H9 (cell line): ENCODE results near the gene CDC5L. TPM values are rescaled to one million over a fixed set of nuclear protein-coding genes. Genes with fewer than 3 reads are reported as not detected.
A peak's percentile ranks its signal among the peaks of the same experiment; 100 is the strongest.

ENCODE experiments used
- DNase-seq: peaks from one replicate; pipeline ENCODE4 v3.0.0-alpha.2; 2017
- H2AFZ ChIP-seq: one replicate; pipeline ENCODE4 v1.6.1; 2013; ENCODE audit warnings: mild to moderate bottlenecking, low read length, control low read depth, moderate library complexity
- H2AK5ac ChIP-seq: 2 replicates; pipeline ENCODE4 v1.6.1; 2013; ENCODE audit warnings: low read length, control low read depth, mixed read lengths; ENCODE audit not compliant: insufficient read length
- H2BK120ac ChIP-seq: one replicate; pipeline ENCODE4 v1.6.1; 2013; ENCODE audit warnings: low read depth, mild to moderate bottlenecking, low read length, control low read depth, inconsistent platforms; ENCODE audit not compliant: poor library complexity, severe bottlenecking
- H2BK12ac ChIP-seq: 2 replicates; pipeline ENCODE4 v1.6.1; 2013; ENCODE audit warnings: low read length, control low read depth, mixed read lengths, low read depth; ENCODE audit not compliant: insufficient read length
- H2BK15ac ChIP-seq: 2 replicates; pipeline ENCODE4 v1.6.1; 2013; ENCODE audit warnings: low read depth, low read length, control low read depth
- H2BK20ac ChIP-seq: one replicate; pipeline ENCODE4 v1.6.1; 2013; ENCODE audit warnings: low read depth, mild to moderate bottlenecking, low read length, control low read depth, inconsistent platforms; ENCODE audit not compliant: poor library complexity, severe bottlenecking
- H2BK5ac ChIP-seq: 2 replicates; pipeline ENCODE4 v1.6.1; 2013; ENCODE audit warnings: low read length, control low read depth, mixed read lengths; ENCODE audit not compliant: insufficient read length
- H3K14ac ChIP-seq: 2 replicates; pipeline ENCODE4 v1.6.1; 2013; ENCODE audit warnings: low read length, control low read depth; ENCODE audit not compliant: insufficient read depth
- H3K18ac ChIP-seq: 2 replicates; pipeline ENCODE4 v1.6.1; 2013; ENCODE audit warnings: low read depth, mild to moderate bottlenecking, mixed read lengths, low read length, control low read depth; ENCODE audit not compliant: insufficient read length
- H3K23ac ChIP-seq: 2 replicates; pipeline ENCODE4 v1.6.1; 2013; ENCODE audit warnings: low read length, control low read depth, mixed read lengths, low read depth; ENCODE audit not compliant: insufficient read length
- H3K23me2 ChIP-seq: 2 replicates; pipeline ENCODE4 v1.6.1; 2013; ENCODE audit warnings: low read depth, mild to moderate bottlenecking, mixed read lengths, low read length, control low read depth; ENCODE audit not compliant: insufficient read length, poor library complexity, severe bottlenecking
- H3K27ac ChIP-seq: 2 replicates; pipeline ENCODE4 v1.5.1; 2013; ENCODE audit warnings: low read length, control low read depth, mixed read lengths, low read depth; ENCODE audit not compliant: insufficient read length
- H3K27me3 ChIP-seq: 2 replicates; pipeline ENCODE4 v1.6.1; 2013; ENCODE audit warnings: low read length, control low read depth, inconsistent platforms; ENCODE audit not compliant: insufficient read depth
- H3K4ac ChIP-seq: 2 replicates; pipeline ENCODE4 v1.6.1; 2013; ENCODE audit warnings: low read depth, mild to moderate bottlenecking, control low read depth, inconsistent platforms, low read length, moderate library complexity
- H3K4me1 ChIP-seq: 2 replicates; pipeline ENCODE4 v1.6.1; 2013; ENCODE audit warnings: low read length, control low read depth, inconsistent platforms; ENCODE audit not compliant: insufficient read depth
- H3K4me2 ChIP-seq: 2 replicates; pipeline ENCODE4 v1.6.1; 2013; ENCODE audit warnings: low read length, control low read depth, mixed read lengths; ENCODE audit not compliant: insufficient read length, insufficient read depth
- H3K56ac ChIP-seq: 2 replicates; pipeline ENCODE4 v1.6.1; 2013; ENCODE audit warnings: low read depth, mild to moderate bottlenecking, mixed read lengths, low read length, control low read depth; ENCODE audit not compliant: insufficient read length
- H3K79me1 ChIP-seq: 2 replicates; pipeline ENCODE4 v1.6.1; 2013; ENCODE audit warnings: low read depth, mild to moderate bottlenecking, moderate library complexity, low read length, control low read depth, inconsistent platforms; ENCODE audit not compliant: insufficient read depth, poor library complexity, severe bottlenecking
- H3K79me2 ChIP-seq: 2 replicates; pipeline ENCODE4 v1.6.1; 2013; ENCODE audit warnings: low read length, control low read depth, inconsistent platforms; ENCODE audit not compliant: insufficient read depth
- H3K9ac ChIP-seq: 2 replicates; pipeline ENCODE4 v1.6.1; 2013; ENCODE audit warnings: low read length, control low read depth, mixed read lengths; ENCODE audit not compliant: insufficient read length; ENCODE audit errors: extremely low read depth
- H3K9me3 ChIP-seq: one replicate; pipeline ENCODE4 v1.6.1; 2013; ENCODE audit warnings: low read depth, low read length, inconsistent platforms; ENCODE audit not compliant: control insufficient read depth
- H3T11ph ChIP-seq: one replicate; pipeline ENCODE4 v1.6.1; 2013; ENCODE audit warnings: mild to moderate bottlenecking, low read length, control low read depth, inconsistent platforms
- H4K20me1 ChIP-seq: one replicate; pipeline ENCODE4 v1.6.1; 2013; ENCODE audit not compliant: control insufficient read depth, insufficient read length, insufficient read depth
- H4K5ac ChIP-seq: 2 replicates; pipeline ENCODE4 v1.6.1; 2013; ENCODE audit warnings: low read depth, mild to moderate bottlenecking, mixed read lengths, low read length, control low read depth; ENCODE audit not compliant: insufficient read length
- H4K8ac ChIP-seq: replicated peaks from 2 replicates; pipeline ENCODE4 v1.6.1; 2013; ENCODE audit warnings: low read length, control low read depth, mixed read lengths, low read depth; ENCODE audit not compliant: insufficient read length
- H4K91ac ChIP-seq: 2 replicates; pipeline ENCODE4 v1.6.1; 2013; ENCODE audit warnings: low read depth, mild to moderate bottlenecking, moderate library complexity, mixed read lengths, low read length, control low read depth; ENCODE audit not compliant: insufficient read length
- H3K27ac Mint-ChIP-seq, 3 experiments: 2 replicates in 2 of 3; 3 replicates in 1 of 3; pipeline ENCODE4 v1.8.0; 2020 to 2021; ENCODE audit warnings: mixed read lengths in 3 of 3, mild to moderate bottlenecking in 1 of 3, moderate library complexity in 1 of 3
- H3K27me3 Mint-ChIP-seq: 2 replicates; pipeline ENCODE4 v1.8.0; 2021; ENCODE audit warnings: low read depth, mild to moderate bottlenecking, moderate library complexity, mixed read lengths
- H3K36me3 Mint-ChIP-seq, 3 experiments: 2 replicates in 2 of 3; 3 replicates in 1 of 3; pipeline ENCODE4 v1.8.0; 2020 to 2021; ENCODE audit warnings: low read depth in 3 of 3, mixed read lengths in 3 of 3; ENCODE audit not compliant: insufficient read depth in 1 of 3
- H3K4me1 Mint-ChIP-seq, 2 experiments: 2 replicates each; pipeline ENCODE4 v1.8.0; 2020; ENCODE audit warnings: mixed read lengths in 2 of 2
- H3K4me3 Mint-ChIP-seq, 2 experiments: 2 replicates in 1 of 2; 3 replicates in 1 of 2; pipeline ENCODE4 v1.8.0; 2020 to 2021; ENCODE audit warnings: mild to moderate bottlenecking in 2 of 2, mixed read lengths in 2 of 2, moderate library complexity in 1 of 2
- H3K9me3 Mint-ChIP-seq, 2 experiments: 2 replicates in 1 of 2; 3 replicates in 1 of 2; pipeline ENCODE4 v1.8.0; 2020; ENCODE audit warnings: mild to moderate bottlenecking in 2 of 2, mixed read lengths in 2 of 2, moderate library complexity in 1 of 2
- WGBS: extraction: QIAGEN DNeasy Blood & Tissue Kit; methylation state at CpG from one replicate; pipeline ENCODE4 v1.1.7; 2013; ENCODE audit warnings: missing lambda C conversion rate, low lambda C conversion rate, mixed read lengths; ENCODE audit not compliant: insufficient read length; ENCODE audit errors: extremely low coverage; 5-methylcytosine and 5-hydroxymethylcytosine counted together
- total RNA-seq: library from RNA; stranded (reverse); gene quantifications from 2 replicates; pipeline ENCODE4 v1.2.1, GENCODE V29; 2021
- TF ChIP-seq, protein P1 (sequence below): fragments of 200-600 bp; sonication (generic); conservative IDR thresholded peaks from 3 replicates; pipeline ENCODE4 v1.8.0; 2021; ENCODE audit warnings: antibody characterized with exemption, mild to moderate bottlenecking

The CDC5L gene
- total RNA-seq, 1 experiment from 2014 or later: 34.3 TPM

DNA sequence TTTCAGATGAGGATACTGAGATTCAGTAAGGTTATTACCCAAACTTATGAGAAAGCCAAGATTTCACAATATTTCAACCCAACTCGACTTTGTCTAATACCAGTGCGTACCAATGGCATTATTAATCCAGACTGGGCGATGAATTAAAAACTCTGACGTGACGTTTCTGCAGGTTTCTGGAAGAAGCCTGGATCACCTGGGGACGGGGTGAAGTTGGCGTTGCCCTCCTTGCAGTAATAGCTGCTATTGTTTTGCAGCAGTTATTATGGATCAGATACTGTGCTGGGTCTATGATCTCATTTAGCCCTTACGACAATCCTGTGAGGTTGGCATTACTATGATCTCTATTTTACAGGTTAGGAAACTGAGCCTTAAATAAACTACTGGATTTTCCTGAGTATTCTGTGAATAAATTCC, 569 bp upstream of the CDC5L start:
- H3K4ac ChIP-seq: no peak overlapping the region
- Mint-ChIP-seq H3K27ac (peak overlapping the region; percentile 100), H3K36me3 (peaks cover 5 to 25% (median 19%) of the 10 kb centered on the region in 3 experiments; a peak in 6 of 7 replicates), H3K9me3 (no peaks in the 10 kb centered on the region), H3K27me3 (no peaks in the 10 kb centered on the region), H3K4me3 (peak overlapping the region; percentile 98 to 99), H3K4me1 (peaks cover 23 to 29% of the 10 kb centered on the region in 2 experiments)
- H3T11ph ChIP-seq: no peak overlapping the region
- no peak overlapping the region for H3K18ac ChIP-seq
- H4K20me1 ChIP-seq: no peaks in the 10 kb centered on the region
- WGBS: no CpG with 5 or more reads among the region's 8 CpGs
- no peak overlapping the region for H2AFZ ChIP-seq
- no peaks in the 10 kb centered on the region for H3K4me1 ChIP-seq
- no peak for DNase-seq
- peaks cover 2% of the 10 kb centered on the region; the same call in 1 of the 2 replicates for H3K27me3 ChIP-seq
- peak overlapping the region; percentile 66 for H3K9ac ChIP-seq
- H2BK15ac ChIP-seq: no peak overlapping the region
- H2BK12ac ChIP-seq: no peak overlapping the region
- no peak overlapping the region for H3K23ac ChIP-seq
- no peak overlapping the region for H2BK20ac ChIP-seq
- TF ChIP-seq, protein P1, sequence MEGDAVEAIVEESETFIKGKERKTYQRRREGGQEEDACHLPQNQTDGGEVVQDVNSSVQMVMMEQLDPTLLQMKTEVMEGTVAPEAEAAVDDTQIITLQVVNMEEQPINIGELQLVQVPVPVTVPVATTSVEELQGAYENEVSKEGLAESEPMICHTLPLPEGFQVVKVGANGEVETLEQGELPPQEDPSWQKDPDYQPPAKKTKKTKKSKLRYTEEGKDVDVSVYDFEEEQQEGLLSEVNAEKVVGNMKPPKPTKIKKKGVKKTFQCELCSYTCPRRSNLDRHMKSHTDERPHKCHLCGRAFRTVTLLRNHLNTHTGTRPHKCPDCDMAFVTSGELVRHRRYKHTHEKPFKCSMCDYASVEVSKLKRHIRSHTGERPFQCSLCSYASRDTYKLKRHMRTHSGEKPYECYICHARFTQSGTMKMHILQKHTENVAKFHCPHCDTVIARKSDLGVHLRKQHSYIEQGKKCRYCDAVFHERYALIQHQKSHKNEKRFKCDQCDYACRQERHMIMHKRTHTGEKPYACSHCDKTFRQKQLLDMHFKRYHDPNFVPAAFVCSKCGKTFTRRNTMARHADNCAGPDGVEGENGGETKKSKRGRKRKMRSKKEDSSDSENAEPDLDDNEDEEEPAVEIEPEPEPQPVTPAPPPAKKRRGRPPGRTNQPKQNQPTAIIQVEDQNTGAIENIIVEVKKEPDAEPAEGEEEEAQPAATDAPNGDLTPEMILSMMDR: no peak
- H2BK5ac ChIP-seq: no peak overlapping the region
- H3K23me2 ChIP-seq: peaks cover 10% of the 10 kb centered on the region
- no peak overlapping the region for H2AK5ac ChIP-seq
- no peak overlapping the region for H4K8ac ChIP-seq
- no peak overlapping the region for H4K91ac ChIP-seq
- H2BK120ac ChIP-seq: no peak overlapping the region
- peaks cover 16% of the 10 kb centered on the region for H3K79me1 ChIP-seq
- H3K79me2 ChIP-seq: peaks cover 19% of the 10 kb centered on the region
- no peaks in the 10 kb centered on the region for H3K9me3 ChIP-seq
- no peak overlapping the region for H4K5ac ChIP-seq
- H3K27ac ChIP-seq: peak overlapping the region; percentile 63
- H3K14ac ChIP-seq: no peak overlapping the region
- H3K56ac ChIP-seq: no peak overlapping the region
- H3K4me2 ChIP-seq: peak overlapping the region; percentile 95
